Measurements from ENCODE around the gene HTRA3.

DNA sequence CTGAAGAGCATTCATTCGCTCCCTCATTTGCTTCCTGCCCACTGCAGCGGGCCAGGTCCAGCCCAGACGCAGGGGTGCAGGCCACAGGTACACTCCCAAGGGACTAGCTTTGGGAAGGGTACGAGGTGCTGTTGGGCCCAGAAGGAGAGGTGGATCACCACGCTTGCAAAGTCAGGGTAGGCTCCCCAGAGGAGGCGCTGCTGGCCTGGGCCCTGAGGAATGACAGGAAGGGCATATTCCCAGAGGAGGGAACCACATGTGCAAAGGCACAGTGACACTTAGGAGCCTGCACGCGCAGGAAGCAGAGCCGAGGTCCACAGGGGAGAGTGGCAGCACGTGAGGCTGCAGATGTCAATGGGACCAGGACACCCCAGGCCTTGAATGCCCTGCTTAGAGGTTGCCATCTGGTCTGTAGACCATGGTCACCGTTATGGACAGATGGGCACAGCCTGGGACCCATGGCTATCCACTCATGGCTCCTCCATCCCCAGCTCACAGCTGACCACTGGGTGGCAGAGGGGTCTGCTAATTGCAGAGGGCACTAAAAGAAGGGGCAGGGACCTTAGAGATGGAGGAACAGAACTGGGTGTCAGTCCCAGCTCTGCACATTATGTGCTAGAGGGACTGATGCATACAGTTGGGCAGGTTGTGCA, 7.9 kb downstream of the HTRA3 start:
- TF ChIP-seq TEAD4 (CRISPR knock-in tag; IDR thresholded peaks at IDR 0.05) (no peak), NR1H2 (CRISPR knock-in tag; IDR thresholded peaks at IDR 0.05) (no peak), SOX15 (CRISPR knock-in tag; IDR thresholded peaks at IDR 0.05) (no peak)
- TF ChIP-seq, protein P1, sequence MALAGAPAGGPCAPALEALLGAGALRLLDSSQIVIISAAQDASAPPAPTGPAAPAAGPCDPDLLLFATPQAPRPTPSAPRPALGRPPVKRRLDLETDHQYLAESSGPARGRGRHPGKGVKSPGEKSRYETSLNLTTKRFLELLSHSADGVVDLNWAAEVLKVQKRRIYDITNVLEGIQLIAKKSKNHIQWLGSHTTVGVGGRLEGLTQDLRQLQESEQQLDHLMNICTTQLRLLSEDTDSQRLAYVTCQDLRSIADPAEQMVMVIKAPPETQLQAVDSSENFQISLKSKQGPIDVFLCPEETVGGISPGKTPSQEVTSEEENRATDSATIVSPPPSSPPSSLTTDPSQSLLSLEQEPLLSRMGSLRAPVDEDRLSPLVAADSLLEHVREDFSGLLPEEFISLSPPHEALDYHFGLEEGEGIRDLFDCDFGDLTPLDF (CRISPR knock-in tag; IDR thresholded peaks at IDR 0.05): no peak
- TF ChIP-seq, protein P2, sequence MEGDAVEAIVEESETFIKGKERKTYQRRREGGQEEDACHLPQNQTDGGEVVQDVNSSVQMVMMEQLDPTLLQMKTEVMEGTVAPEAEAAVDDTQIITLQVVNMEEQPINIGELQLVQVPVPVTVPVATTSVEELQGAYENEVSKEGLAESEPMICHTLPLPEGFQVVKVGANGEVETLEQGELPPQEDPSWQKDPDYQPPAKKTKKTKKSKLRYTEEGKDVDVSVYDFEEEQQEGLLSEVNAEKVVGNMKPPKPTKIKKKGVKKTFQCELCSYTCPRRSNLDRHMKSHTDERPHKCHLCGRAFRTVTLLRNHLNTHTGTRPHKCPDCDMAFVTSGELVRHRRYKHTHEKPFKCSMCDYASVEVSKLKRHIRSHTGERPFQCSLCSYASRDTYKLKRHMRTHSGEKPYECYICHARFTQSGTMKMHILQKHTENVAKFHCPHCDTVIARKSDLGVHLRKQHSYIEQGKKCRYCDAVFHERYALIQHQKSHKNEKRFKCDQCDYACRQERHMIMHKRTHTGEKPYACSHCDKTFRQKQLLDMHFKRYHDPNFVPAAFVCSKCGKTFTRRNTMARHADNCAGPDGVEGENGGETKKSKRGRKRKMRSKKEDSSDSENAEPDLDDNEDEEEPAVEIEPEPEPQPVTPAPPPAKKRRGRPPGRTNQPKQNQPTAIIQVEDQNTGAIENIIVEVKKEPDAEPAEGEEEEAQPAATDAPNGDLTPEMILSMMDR (IDR thresholded peaks at IDR 0.05): no peak
- TF ChIP-seq, protein P3, sequence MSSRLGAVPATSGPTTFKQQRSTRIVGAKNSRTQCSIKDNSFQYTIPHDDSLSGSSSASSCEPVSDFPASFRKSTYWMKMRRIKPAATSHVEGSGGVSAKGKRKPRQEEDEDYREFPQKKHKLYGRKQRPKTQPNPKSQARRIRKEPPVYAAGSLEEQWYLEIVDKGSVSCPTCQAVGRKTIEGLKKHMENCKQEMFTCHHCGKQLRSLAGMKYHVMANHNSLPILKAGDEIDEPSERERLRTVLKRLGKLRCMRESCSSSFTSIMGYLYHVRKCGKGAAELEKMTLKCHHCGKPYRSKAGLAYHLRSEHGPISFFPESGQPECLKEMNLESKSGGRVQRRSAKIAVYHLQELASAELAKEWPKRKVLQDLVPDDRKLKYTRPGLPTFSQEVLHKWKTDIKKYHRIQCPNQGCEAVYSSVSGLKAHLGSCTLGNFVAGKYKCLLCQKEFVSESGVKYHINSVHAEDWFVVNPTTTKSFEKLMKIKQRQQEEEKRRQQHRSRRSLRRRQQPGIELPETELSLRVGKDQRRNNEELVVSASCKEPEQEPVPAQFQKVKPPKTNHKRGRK (CRISPR knock-in tag; IDR thresholded peaks at IDR 0.05; ENCODE audit: borderline replicate concordance): no peak
- TF ChIP-seq, protein P4, sequence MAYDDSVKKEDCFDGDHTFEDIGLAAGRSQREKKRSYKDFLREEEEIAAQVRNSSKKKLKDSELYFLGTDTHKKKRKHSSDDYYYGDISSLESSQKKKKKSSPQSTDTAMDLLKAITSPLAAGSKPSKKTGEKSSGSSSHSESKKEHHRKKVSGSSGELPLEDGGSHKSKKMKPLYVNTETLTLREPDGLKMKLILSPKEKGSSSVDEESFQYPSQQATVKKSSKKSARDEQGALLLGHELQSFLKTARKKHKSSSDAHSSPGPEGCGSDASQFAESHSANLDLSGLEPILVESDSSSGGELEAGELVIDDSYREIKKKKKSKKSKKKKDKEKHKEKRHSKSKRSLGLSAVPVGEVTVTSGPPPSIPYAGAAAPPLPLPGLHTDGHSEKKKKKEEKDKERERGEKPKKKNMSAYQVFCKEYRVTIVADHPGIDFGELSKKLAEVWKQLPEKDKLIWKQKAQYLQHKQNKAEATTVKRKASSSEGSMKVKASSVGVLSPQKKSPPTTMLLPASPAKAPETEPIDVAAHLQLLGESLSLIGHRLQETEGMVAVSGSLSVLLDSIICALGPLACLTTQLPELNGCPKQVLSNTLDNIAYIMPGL (CRISPR knock-in tag; IDR thresholded peaks at IDR 0.05): no peak
- TF ChIP-seq, protein P5, sequence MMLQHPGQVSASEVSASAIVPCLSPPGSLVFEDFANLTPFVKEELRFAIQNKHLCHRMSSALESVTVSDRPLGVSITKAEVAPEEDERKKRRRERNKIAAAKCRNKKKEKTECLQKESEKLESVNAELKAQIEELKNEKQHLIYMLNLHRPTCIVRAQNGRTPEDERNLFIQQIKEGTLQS (CRISPR knock-in tag; conservative IDR thresholded peaks at IDR 0.05): no peak
- TF ChIP-seq, protein P6, sequence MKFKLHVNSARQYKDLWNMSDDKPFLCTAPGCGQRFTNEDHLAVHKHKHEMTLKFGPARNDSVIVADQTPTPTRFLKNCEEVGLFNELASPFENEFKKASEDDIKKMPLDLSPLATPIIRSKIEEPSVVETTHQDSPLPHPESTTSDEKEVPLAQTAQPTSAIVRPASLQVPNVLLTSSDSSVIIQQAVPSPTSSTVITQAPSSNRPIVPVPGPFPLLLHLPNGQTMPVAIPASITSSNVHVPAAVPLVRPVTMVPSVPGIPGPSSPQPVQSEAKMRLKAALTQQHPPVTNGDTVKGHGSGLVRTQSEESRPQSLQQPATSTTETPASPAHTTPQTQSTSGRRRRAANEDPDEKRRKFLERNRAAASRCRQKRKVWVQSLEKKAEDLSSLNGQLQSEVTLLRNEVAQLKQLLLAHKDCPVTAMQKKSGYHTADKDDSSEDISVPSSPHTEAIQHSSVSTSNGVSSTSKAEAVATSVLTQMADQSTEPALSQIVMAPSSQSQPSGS (CRISPR knock-in tag; IDR thresholded peaks at IDR 0.05; ENCODE audit: borderline replicate concordance, low read depth): no peak
- TF ChIP-seq, protein P7, sequence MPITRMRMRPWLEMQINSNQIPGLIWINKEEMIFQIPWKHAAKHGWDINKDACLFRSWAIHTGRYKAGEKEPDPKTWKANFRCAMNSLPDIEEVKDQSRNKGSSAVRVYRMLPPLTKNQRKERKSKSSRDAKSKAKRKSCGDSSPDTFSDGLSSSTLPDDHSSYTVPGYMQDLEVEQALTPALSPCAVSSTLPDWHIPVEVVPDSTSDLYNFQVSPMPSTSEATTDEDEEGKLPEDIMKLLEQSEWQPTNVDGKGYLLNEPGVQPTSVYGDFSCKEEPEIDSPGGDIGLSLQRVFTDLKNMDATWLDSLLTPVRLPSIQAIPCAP (CRISPR knock-in tag; IDR thresholded peaks at IDR 0.05): no peak
